ENCODE measurements around the gene NCKAP5.

The NCKAP5 gene

GRCh38 chr2:133085646-133086045 lies 482.6 kb downstream of the NCKAP5 start:
- no peak for DNase-seq (ENCODE audit: low spot score)
- no peak for TF ChIP-seq CTCF (IDR thresholded peaks at IDR 0.05; ENCODE audit: extremely low read depth, insufficient read depth, missing control alignments)
- in situ Hi-C loops (cut with MboI; ENCODE audit: low pct_unique_long_range_greater_than_20kb, low sequenced_read_pairs, unreplicated experiment), result no loop called here

- in situ Hi-C loops (cut with MboI; ENCODE audit: low pct_unique_long_range_greater_than_20kb, low sequenced_read_pairs, unreplicated experiment), result no loop called here
- TF ChIP-seq CTCF (IDR thresholded peaks at IDR 0.05; ENCODE audit: extremely low read depth, insufficient read depth, missing control alignments), result no peak
- DNase-seq (ENCODE audit: low spot score), result no peak
Observed at GRCh38 chr2:133082034-133082433, 486.2 kb downstream of the NCKAP5 start.

DNA sequence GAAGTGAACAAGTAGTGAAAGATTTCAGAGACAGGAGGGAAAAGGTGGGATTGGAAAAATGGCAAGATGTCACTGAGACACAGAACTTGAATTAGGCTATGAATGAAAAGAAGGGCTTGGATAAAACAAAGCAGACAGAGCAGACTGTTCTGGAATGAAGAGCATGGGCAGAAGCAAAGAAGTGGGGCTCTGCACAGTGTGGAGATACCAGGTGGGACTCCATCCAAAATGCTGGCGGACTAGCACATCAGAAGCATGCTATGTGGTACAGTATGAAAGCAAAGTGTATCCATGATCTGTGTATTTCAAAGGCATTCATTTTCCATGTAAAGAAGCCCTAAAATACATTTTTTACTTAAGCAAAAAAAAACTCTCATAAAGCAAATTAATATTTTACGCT lies 487.4 kb downstream of the NCKAP5 start:
- DNase-seq (ENCODE audit: low spot score), result no peak
- TF ChIP-seq CTCF (IDR thresholded peaks at IDR 0.05; ENCODE audit: extremely low read depth, insufficient read depth, missing control alignments), result no peak
- in situ Hi-C loops (cut with MboI; ENCODE audit: low pct_unique_long_range_greater_than_20kb, low sequenced_read_pairs, unreplicated experiment), result no loop called here

GRCh38 chr2:133078667-133079411 lies 489.4 kb downstream of the NCKAP5 start:
- DNase-seq (ENCODE audit: low spot score), result no peak
- no peak for TF ChIP-seq CTCF (IDR thresholded peaks at IDR 0.05; ENCODE audit: extremely low read depth, insufficient read depth, missing control alignments)
- in situ Hi-C loops (cut with MboI; ENCODE audit: low pct_unique_long_range_greater_than_20kb, low sequenced_read_pairs, unreplicated experiment), result no loop called here

DNA sequence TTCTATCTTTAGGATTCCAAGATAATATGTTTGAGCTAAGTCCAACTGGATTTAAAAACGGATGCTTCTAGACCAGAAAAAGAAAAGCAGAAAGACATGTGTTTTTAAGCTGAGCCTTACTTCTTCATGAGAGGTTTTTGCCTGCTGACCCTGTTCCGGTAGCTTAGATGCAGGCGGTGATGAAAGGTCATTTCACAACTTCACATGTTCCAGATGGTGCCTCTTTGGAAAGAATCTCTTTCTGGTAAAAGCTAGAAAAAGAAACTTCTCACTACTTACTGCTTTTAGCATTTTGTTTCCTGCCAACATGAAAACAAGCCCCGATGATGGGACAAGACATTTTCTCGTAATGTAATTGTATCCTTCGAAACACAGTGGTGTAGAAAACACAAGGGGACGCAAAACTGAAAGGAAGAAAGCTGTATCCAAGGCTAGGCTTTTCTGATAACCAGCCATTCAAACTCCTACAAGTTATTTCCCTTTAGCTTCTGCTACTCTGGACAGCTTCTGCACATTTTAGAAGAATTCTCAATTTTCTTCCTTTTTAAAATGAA lies 490.9 kb downstream of the NCKAP5 start:
- no peak for DNase-seq (ENCODE audit: low spot score)
- TF ChIP-seq CTCF (IDR thresholded peaks at IDR 0.05; ENCODE audit: extremely low read depth, insufficient read depth, missing control alignments), result no peak
- in situ Hi-C loops (cut with MboI; ENCODE audit: low pct_unique_long_range_greater_than_20kb, low sequenced_read_pairs, unreplicated experiment), result no loop called here

DNA sequence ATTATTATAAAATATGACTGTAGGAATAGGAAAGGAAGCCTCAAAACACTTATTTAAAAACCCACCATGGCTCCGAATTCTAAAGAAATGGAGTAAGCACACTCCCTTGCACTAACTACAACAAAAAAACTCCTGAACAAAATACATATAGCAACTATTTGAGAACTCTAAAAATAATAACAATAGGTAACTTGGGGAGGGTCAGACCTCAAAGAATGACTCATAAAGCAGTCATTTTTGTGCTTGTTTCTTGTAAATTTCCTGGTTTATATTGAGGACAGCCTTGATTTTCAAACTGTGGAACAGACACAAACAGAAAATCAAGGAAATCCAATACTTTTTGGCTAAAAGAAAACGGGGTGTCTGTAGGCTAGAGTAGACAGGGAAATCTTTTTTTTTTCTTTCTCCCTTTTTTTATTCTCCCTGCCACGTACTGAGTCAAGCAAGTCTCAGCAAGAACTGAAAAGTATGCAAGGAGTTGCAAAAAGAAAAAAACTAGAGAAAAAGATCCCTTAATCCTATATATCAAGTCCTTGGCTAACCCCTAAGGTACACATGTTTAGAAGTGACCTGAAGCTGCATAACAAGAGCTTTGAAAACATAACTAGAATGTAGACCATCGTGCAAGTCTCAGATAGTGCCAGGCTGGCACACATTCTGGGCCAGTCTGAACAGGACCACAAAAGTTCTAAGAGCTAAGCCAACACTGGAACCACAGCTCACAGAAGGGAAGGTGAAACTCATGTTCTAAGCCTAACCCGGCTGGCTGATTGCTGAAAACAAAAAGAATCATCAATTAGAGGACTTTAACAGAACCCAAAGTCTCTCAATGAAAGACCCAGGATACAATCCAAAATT lies 495.2 kb downstream of the NCKAP5 start:
- in situ Hi-C loops (cut with MboI; ENCODE audit: low pct_unique_long_range_greater_than_20kb, low sequenced_read_pairs, unreplicated experiment), result no loop called here
- no peak for TF ChIP-seq CTCF (IDR thresholded peaks at IDR 0.05; ENCODE audit: extremely low read depth, insufficient read depth, missing control alignments)
- DNase-seq (ENCODE audit: low spot score), result no peak
